HEK293 (cell line): Measurements from ENCODE around the gene GMEB2.
A peak's percentile ranks its signal among the peaks of the same experiment; 100 is the strongest.

Experiments used
- EGR2 ChIP-seq: fragments of 450-650 bp; formaldehyde crosslinking; IDR thresholded peaks from 2 replicates; pipeline ENCODE4 v1.5.1; 2016; ENCODE audit warnings: low read depth, missing biosample characterization, missing genetic modification characterization
- GLI2 ChIP-seq: fragments of 450-650 bp; formaldehyde crosslinking; IDR thresholded peaks from 2 replicates; pipeline ENCODE4; 2017; ENCODE audit warnings: missing biosample characterization, missing genetic modification characterization, low read depth, borderline replicate concordance
- KLF10 ChIP-seq: fragments of 450-650 bp; IDR thresholded peaks from 2 replicates; pipeline ENCODE4 v1.5.1; 2018; ENCODE audit warnings: missing biosample characterization, mild to moderate bottlenecking, missing genetic modification characterization
- KLF16 ChIP-seq: fragments of 450-650 bp; formaldehyde crosslinking; IDR thresholded peaks from 2 replicates; pipeline ENCODE4 v1.5.1; 2017; ENCODE audit warnings: missing biosample characterization, missing genetic modification characterization
- MEIS1 ChIP-seq: sonication (generic); formaldehyde crosslinking; IDR thresholded peaks from 2 replicates; pipeline ENCODE4 v1.8.1; 2022; ENCODE audit warnings: missing genetic modification reagents, mild to moderate bottlenecking, borderline replicate concordance
- PRDM1 ChIP-seq: fragments of 450-650 bp; formaldehyde crosslinking; IDR thresholded peaks from 2 replicates; pipeline ENCODE4; 2016; ENCODE audit warnings: missing biosample characterization, missing genetic modification characterization
- WT1 ChIP-seq: fragments of 450-650 bp; formaldehyde crosslinking; IDR thresholded peaks from 2 replicates; pipeline ENCODE4 v1.5.1; 2016; ENCODE audit warnings: missing biosample characterization, missing genetic modification characterization
- ZBTB21 ChIP-seq: fragments of 450-650 bp; formaldehyde crosslinking; IDR thresholded peaks from 2 replicates; pipeline ENCODE4 v1.5.1; 2017; ENCODE audit warnings: missing biosample characterization, missing genetic modification characterization
- ZBTB48 ChIP-seq: fragments of 450-650 bp; formaldehyde crosslinking; IDR thresholded peaks from 2 replicates; pipeline ENCODE4 v1.5.1; 2016; ENCODE audit warnings: missing biosample characterization, missing genetic modification characterization
- ZBTB8A ChIP-seq: fragments of 450-650 bp; formaldehyde crosslinking; IDR thresholded peaks from 2 replicates; pipeline ENCODE4 v1.5.1; 2016; ENCODE audit warnings: missing biosample characterization, missing genetic modification characterization
- ZFHX2 ChIP-seq: fragments of 450-650 bp; formaldehyde crosslinking; conservative IDR thresholded peaks from 2 replicates; pipeline ENCODE4 v1.5.1; 2016; ENCODE audit warnings: missing biosample characterization, missing genetic modification characterization
- ZNF155 ChIP-seq: fragments of 450-650 bp; formaldehyde crosslinking; IDR thresholded peaks from 2 replicates; pipeline ENCODE4 v1.5.1; 2016; ENCODE audit warnings: missing biosample characterization, missing genetic modification characterization
- ZNF223 ChIP-seq: fragments of 450-650 bp; formaldehyde crosslinking; IDR thresholded peaks from 2 replicates; pipeline ENCODE4 v1.5.1; 2016; ENCODE audit warnings: missing biosample characterization, missing genetic modification characterization
- ZNF48 ChIP-seq: fragments of 450-650 bp; formaldehyde crosslinking; IDR thresholded peaks from 2 replicates; pipeline ENCODE4 v1.5.1; 2016; ENCODE audit warnings: missing biosample characterization, missing genetic modification characterization
- ZNF544 ChIP-seq: fragments of 450-650 bp; formaldehyde crosslinking; IDR thresholded peaks from 2 replicates; pipeline ENCODE4 v1.5.0; 2017; ENCODE audit warnings: missing biosample characterization, missing genetic modification characterization
- ZNF623 ChIP-seq: fragments of 450-650 bp; formaldehyde crosslinking; IDR thresholded peaks from 2 replicates; pipeline ENCODE4 v1.5.1; 2016; ENCODE audit warnings: missing biosample characterization, missing genetic modification characterization
- ZNF660 ChIP-seq: fragments of 450-650 bp; IDR thresholded peaks from 2 replicates; pipeline ENCODE4 v1.5.1; 2018; ENCODE audit warnings: missing biosample characterization, mild to moderate bottlenecking, missing genetic modification characterization
- ZNF843 ChIP-seq: fragments of 450-650 bp; formaldehyde crosslinking; IDR thresholded peaks from 2 replicates; pipeline ENCODE4 v1.5.1; 2016; ENCODE audit warnings: missing biosample characterization, missing genetic modification characterization
- ZSCAN23 ChIP-seq: fragments of 450-650 bp; formaldehyde crosslinking; IDR thresholded peaks from 2 replicates; pipeline ENCODE4 v1.5.1; 2016; ENCODE audit warnings: missing biosample characterization, missing genetic modification characterization
- TF ChIP-seq, protein P1 (sequence below): fragments of 450-650 bp; formaldehyde crosslinking; conservative IDR thresholded peaks from 2 replicates; pipeline ENCODE4 v1.5.1; 2016; ENCODE audit warnings: low read depth, missing biosample characterization, missing genetic modification characterization
- TF ChIP-seq, protein P2 (sequence below): fragments of 450-650 bp; formaldehyde crosslinking; IDR thresholded peaks from 2 replicates; pipeline ENCODE4 v1.5.1; 2016; ENCODE audit warnings: missing biosample characterization, missing genetic modification characterization
- TF ChIP-seq, protein P3 (sequence below): sonication (generic); formaldehyde crosslinking; IDR thresholded peaks from 2 replicates; pipeline ENCODE4 v1.8.1; 2022; ENCODE audit warnings: mild to moderate bottlenecking, moderate library complexity, missing genetic modification reagents
- TF ChIP-seq, protein P4 (sequence below): fragments of 450-650 bp; formaldehyde crosslinking; IDR thresholded peaks from 2 replicates; pipeline ENCODE4 v1.5.1; 2016; ENCODE audit warnings: missing biosample characterization, missing genetic modification characterization
- TF ChIP-seq, protein P5 (sequence below): fragments of 450-650 bp; formaldehyde crosslinking; IDR thresholded peaks from 2 replicates; pipeline ENCODE4 v1.5.1; 2016; ENCODE audit warnings: missing biosample characterization, missing genetic modification characterization
- TF ChIP-seq, protein P6 (sequence below): fragments of 450-650 bp; formaldehyde crosslinking; IDR thresholded peaks from 2 replicates; pipeline ENCODE4 v1.5.1; 2016; ENCODE audit warnings: missing biosample characterization, missing genetic modification characterization

Gene GMEB2

DNA sequence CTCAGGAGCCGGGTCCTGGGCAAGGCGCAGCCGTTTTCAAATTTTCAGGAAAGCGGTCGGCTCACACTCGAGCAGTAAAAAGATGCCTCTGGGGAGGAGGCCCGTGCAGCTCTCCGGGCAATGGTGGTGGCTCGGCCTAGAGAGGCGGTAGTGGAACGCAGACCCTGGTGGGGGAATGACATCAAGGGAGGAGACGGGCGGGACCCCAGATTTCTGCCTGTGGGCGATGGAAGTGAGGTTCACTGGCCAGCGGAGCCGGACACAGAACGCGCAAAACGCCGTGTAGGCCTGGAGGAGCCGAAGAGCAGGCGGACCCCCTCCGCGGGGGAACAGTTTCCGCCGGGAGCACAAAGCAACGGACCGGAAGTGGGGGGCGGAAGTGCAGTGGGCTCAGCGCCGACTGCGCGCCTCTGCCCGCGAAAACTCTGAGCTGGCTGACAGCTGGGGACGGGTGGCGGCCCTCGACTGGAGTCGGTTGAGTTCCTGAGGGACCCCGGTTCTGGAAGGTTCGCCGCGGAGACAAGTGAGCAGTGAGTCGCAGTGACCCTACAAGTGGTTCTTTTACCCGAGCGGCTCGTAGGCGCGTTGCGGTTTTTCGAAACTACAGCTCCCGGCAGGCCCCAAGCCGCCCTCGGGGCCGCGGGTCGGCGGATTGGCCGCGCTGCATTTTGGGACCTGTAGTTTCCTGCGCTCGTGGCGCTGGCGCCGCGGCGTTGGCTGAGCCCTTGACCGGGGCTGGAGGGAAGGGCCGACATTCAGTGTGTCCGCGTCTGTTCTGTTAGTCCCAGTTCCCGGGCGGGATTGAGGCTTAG lies 31.2 kb upstream of the GMEB2 start, which contains the start of gene RTEL1 (continued):
- TF ChIP-seq, protein P1, sequence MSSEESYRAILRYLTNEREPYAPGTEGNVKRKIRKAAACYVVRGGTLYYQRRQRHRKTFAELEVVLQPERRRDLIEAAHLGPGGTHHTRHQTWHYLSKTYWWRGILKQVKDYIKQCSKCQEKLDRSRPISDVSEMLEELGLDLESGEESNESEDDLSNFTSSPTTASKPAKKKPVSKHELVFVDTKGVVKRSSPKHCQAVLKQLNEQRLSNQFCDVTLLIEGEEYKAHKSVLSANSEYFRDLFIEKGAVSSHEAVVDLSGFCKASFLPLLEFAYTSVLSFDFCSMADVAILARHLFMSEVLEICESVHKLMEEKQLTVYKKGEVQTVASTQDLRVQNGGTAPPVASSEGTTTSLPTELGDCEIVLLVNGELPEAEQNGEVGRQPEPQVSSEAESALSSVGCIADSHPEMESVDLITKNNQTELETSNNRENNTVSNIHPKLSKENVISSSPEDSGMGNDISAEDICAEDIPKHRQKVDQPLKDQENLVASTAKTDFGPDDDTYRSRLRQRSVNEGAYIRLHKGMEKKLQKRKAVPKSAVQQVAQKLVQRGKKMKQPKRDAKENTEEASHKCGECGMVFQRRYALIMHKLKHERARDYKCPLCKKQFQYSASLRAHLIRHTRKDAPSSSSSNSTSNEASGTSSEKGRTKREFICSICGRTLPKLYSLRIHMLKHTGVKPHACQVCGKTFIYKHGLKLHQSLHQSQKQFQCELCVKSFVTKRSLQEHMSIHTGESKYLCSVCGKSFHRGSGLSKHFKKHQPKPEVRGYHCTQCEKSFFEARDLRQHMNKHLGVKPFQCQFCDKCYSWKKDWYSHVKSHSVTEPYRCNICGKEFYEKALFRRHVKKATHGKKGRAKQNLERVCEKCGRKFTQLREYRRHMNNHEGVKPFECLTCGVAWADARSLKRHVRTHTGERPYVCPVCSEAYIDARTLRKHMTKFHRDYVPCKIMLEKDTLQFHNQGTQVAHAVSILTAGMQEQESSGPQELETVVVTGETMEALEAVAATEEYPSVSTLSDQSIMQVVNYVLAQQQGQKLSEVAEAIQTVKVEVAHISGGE (tag by site-specific recombination) = peak; percentile 100
- TF ChIP-seq, protein P2, sequence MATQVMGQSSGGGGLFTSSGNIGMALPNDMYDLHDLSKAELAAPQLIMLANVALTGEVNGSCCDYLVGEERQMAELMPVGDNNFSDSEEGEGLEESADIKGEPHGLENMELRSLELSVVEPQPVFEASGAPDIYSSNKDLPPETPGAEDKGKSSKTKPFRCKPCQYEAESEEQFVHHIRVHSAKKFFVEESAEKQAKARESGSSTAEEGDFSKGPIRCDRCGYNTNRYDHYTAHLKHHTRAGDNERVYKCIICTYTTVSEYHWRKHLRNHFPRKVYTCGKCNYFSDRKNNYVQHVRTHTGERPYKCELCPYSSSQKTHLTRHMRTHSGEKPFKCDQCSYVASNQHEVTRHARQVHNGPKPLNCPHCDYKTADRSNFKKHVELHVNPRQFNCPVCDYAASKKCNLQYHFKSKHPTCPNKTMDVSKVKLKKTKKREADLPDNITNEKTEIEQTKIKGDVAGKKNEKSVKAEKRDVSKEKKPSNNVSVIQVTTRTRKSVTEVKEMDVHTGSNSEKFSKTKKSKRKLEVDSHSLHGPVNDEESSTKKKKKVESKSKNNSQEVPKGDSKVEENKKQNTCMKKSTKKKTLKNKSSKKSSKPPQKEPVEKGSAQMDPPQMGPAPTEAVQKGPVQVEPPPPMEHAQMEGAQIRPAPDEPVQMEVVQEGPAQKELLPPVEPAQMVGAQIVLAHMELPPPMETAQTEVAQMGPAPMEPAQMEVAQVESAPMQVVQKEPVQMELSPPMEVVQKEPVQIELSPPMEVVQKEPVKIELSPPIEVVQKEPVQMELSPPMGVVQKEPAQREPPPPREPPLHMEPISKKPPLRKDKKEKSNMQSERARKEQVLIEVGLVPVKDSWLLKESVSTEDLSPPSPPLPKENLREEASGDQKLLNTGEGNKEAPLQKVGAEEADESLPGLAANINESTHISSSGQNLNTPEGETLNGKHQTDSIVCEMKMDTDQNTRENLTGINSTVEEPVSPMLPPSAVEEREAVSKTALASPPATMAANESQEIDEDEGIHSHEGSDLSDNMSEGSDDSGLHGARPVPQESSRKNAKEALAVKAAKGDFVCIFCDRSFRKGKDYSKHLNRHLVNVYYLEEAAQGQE = peak; percentile 79
- TF ChIP-seq MEIS1 (CRISPR knock-in tag) (no peak), ZBTB48 (tag by site-specific recombination) (peak; percentile 20; the same call in 1 of the 2 replicates), ZBTB21 (tag by site-specific recombination) (peak; percentile 73), ZNF544 (tag by site-specific recombination) (no peak), ZNF48 (tag by site-specific recombination) (no peak), GLI2 (tag by site-specific recombination) (no peak), ZSCAN23 (tag by site-specific recombination) (peak; percentile 89; the same call in 1 of the 2 replicates), KLF10 (tag by site-specific recombination) (peak; percentile 70; the same call in 1 of the 2 replicates), WT1 (peak; percentile 26; the same call in 1 of the 2 replicates), ZFHX2 (tag by site-specific recombination) (peak; percentile 67), PRDM1 (tag by site-specific recombination) (no peak), ZNF660 (tag by site-specific recombination) (peak; percentile 85; the same call in 1 of the 2 replicates), EGR2 (peak; percentile 52; the same call in 1 of the 2 replicates), ZNF623 (tag by site-specific recombination) (peak; percentile 52), KLF16 (tag by site-specific recombination) (peak; percentile 99), ZNF843 (tag by site-specific recombination) (peak; percentile 69; the same call in 1 of the 2 replicates), ZBTB8A (tag by site-specific recombination) (peak; percentile 63; the same call in 1 of the 2 replicates), ZNF223 (no peak), ZNF155 (no peak)
- TF ChIP-seq, protein P3, sequence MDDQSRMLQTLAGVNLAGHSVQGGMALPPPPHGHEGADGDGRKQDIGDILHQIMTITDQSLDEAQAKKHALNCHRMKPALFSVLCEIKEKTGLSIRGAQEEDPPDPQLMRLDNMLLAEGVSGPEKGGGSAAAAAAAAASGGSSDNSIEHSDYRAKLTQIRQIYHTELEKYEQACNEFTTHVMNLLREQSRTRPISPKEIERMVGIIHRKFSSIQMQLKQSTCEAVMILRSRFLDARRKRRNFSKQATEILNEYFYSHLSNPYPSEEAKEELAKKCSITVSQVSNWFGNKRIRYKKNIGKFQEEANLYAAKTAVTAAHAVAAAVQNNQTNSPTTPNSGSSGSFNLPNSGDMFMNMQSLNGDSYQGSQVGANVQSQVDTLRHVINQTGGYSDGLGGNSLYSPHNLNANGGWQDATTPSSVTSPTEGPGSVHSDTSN (CRISPR knock-in tag) = no peak
- TF ChIP-seq, protein P4, sequence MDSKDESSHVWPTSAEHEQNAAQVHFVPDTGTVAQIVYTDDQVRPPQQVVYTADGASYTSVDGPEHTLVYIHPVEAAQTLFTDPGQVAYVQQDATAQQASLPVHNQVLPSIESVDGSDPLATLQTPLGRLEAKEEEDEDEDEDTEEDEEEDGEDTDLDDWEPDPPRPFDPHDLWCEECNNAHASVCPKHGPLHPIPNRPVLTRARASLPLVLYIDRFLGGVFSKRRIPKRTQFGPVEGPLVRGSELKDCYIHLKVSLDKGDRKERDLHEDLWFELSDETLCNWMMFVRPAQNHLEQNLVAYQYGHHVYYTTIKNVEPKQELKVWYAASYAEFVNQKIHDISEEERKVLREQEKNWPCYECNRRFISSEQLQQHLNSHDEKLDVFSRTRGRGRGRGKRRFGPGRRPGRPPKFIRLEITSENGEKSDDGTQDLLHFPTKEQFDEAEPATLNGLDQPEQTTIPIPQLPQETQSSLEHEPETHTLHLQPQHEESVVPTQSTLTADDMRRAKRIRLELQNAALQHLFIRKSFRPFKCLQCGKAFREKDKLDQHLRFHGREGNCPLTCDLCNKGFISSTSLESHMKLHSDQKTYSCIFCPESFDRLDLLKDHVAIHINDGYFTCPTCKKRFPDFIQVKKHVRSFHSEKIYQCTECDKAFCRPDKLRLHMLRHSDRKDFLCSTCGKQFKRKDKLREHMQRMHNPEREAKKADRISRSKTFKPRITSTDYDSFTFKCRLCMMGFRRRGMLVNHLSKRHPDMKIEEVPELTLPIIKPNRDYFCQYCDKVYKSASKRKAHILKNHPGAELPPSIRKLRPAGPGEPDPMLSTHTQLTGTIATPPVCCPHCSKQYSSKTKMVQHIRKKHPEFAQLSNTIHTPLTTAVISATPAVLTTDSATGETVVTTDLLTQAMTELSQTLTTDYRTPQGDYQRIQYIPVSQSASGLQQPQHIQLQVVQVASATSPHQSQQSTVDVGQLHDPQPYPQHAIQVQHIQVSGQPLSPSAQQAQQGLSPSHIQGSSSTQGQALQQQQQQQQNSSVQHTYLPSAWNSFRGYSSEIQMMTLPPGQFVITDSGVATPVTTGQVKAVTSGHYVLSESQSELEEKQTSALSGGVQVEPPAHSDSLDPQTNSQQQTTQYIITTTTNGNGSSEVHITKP (tag by site-specific recombination) = peak; percentile 80
- TF ChIP-seq, protein P5, sequence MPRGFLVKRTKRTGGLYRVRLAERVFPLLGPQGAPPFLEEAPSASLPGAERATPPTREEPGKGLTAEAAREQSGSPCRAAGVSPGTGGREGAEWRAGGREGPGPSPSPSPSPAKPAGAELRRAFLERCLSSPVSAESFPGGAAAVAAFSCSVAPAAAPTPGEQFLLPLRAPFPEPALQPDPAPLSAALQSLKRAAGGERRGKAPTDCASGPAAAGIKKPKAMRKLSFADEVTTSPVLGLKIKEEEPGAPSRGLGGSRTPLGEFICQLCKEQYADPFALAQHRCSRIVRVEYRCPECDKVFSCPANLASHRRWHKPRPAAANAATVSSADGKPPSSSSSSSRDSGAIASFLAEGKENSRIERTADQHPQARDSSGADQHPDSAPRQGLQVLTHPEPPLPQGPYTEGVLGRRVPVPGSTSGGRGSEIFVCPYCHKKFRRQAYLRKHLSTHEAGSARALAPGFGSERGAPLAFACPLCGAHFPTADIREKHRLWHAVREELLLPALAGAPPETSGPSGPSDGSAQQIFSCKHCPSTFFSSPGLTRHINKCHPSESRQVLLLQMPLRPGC (tag by site-specific recombination) = peak; percentile 88
- TF ChIP-seq, protein P6, sequence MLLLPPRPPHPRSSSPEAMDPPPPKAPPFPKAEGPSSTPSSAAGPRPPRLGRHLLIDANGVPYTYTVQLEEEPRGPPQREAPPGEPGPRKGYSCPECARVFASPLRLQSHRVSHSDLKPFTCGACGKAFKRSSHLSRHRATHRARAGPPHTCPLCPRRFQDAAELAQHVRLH (tag by site-specific recombination) = peak; percentile 95
